ENCODE measurements around the gene STX8.
A peak's percentile ranks its signal among the peaks of the same experiment; 100 is the strongest.

The STX8 gene

GRCh38 chr17:9239246-9239792 lies 336.3 kb downstream of the STX8 start:
- Histone ChIP-seq H3K9me3 (ENCODE audit: control insufficient read depth, insufficient read depth, low read depth, low read length) (no peaks in the 10 kb centered on the region), H3K36me3 (ENCODE audit: control insufficient read depth, insufficient read depth, low read length) (no peaks in the 10 kb centered on the region), H3K27ac (ENCODE audit: low read depth, low read length) (no peak overlapping the region), H3K27me3 (ENCODE audit: control insufficient read depth, insufficient read depth, low read length) (peaks cover 10% of the 10 kb centered on the region), H3K4me1 (ENCODE audit: control insufficient read depth, insufficient read depth, low read length) (peaks cover 35% of the 10 kb centered on the region), H3K9ac (ENCODE audit: low read length) (peak overlapping the region; percentile 10), H3K4me3 (ENCODE audit: low read depth, low read length) (peak overlapping the region; percentile 58)

GRCh38 chr17:9238340-9239245 lies 337.0 kb downstream of the STX8 start:
- peaks cover 35% of the 10 kb centered on the region for H3K4me1 ChIP-seq (ENCODE audit: control insufficient read depth, insufficient read depth, low read length)
- H3K9me3 ChIP-seq (ENCODE audit: control insufficient read depth, insufficient read depth, low read depth, low read length): no peaks in the 10 kb centered on the region
- H3K27me3 ChIP-seq (ENCODE audit: control insufficient read depth, insufficient read depth, low read length): peaks cover 10% of the 10 kb centered on the region
- H3K36me3 ChIP-seq (ENCODE audit: control insufficient read depth, insufficient read depth, low read length): no peaks in the 10 kb centered on the region
- H3K9ac ChIP-seq (ENCODE audit: low read length): no peak overlapping the region
- no peak overlapping the region for H3K4me3 ChIP-seq (ENCODE audit: low read depth, low read length)
- H3K27ac ChIP-seq (ENCODE audit: low read depth, low read length): no peak overlapping the region

- Histone ChIP-seq H3K4me1 (ENCODE audit: control insufficient read depth, insufficient read depth, low read length) (peaks cover 31% of the 10 kb centered on the region), H3K36me3 (ENCODE audit: control insufficient read depth, insufficient read depth, low read length) (no peaks in the 10 kb centered on the region), H3K4me3 (ENCODE audit: low read depth, low read length) (no peak overlapping the region)
These were observed 337.8 kb downstream of the STX8 start for GRCh38 chr17:9237661-9238301.

GRCh38 chr17:9237053-9237410 lies 338.6 kb downstream of the STX8 start:
- no peak overlapping the region for H3K9ac ChIP-seq (ENCODE audit: low read length)
- H3K9me3 ChIP-seq (ENCODE audit: control insufficient read depth, insufficient read depth, low read depth, low read length): no peaks in the 10 kb centered on the region
- no peak overlapping the region for H3K4me3 ChIP-seq (ENCODE audit: low read depth, low read length)
- H3K27me3 ChIP-seq (ENCODE audit: control insufficient read depth, insufficient read depth, low read length): peaks cover 10% of the 10 kb centered on the region
- H3K36me3 ChIP-seq (ENCODE audit: control insufficient read depth, insufficient read depth, low read length): no peaks in the 10 kb centered on the region
- peaks cover 28% of the 10 kb centered on the region for H3K4me1 ChIP-seq (ENCODE audit: control insufficient read depth, insufficient read depth, low read length)
- H3K27ac ChIP-seq (ENCODE audit: low read depth, low read length): no peak overlapping the region

More at GRCh38 chr17:9237661-9238301, 337.8 kb downstream of the STX8 start:
- Histone ChIP-seq H3K27me3 (ENCODE audit: control insufficient read depth, insufficient read depth, low read length) (peaks cover 10% of the 10 kb centered on the region), H3K9ac (ENCODE audit: low read length) (no peak overlapping the region), H3K27ac (ENCODE audit: low read depth, low read length) (no peak overlapping the region), H3K9me3 (ENCODE audit: control insufficient read depth, insufficient read depth, low read depth, low read length) (no peaks in the 10 kb centered on the region)

- peaks cover 28% of the 10 kb centered on the region for H3K4me1 ChIP-seq (ENCODE audit: control insufficient read depth, insufficient read depth, low read length)
- no peaks in the 10 kb centered on the region for H3K9me3 ChIP-seq (ENCODE audit: control insufficient read depth, insufficient read depth, low read depth, low read length)
- peaks cover 10% of the 10 kb centered on the region for H3K27me3 ChIP-seq (ENCODE audit: control insufficient read depth, insufficient read depth, low read length)
- no peak overlapping the region for H3K4me3 ChIP-seq (ENCODE audit: low read depth, low read length)
- no peaks in the 10 kb centered on the region for H3K36me3 ChIP-seq (ENCODE audit: control insufficient read depth, insufficient read depth, low read length)
- H3K27ac ChIP-seq (ENCODE audit: low read depth, low read length): no peak overlapping the region
- H3K9ac ChIP-seq (ENCODE audit: low read length): no peak overlapping the region
These were observed 339.2 kb downstream of the STX8 start for GRCh38 chr17:9236286-9237052.

- no peak overlapping the region for H3K9ac ChIP-seq (ENCODE audit: low read length)
- no peaks in the 10 kb centered on the region for H3K9me3 ChIP-seq (ENCODE audit: control insufficient read depth, insufficient read depth, low read depth, low read length)
- H3K27me3 ChIP-seq (ENCODE audit: control insufficient read depth, insufficient read depth, low read length): peaks cover 10% of the 10 kb centered on the region
- H3K36me3 ChIP-seq (ENCODE audit: control insufficient read depth, insufficient read depth, low read length): no peaks in the 10 kb centered on the region
- H3K4me1 ChIP-seq (ENCODE audit: control insufficient read depth, insufficient read depth, low read length): peaks cover 17% of the 10 kb centered on the region
- H3K27ac ChIP-seq (ENCODE audit: low read depth, low read length): no peak overlapping the region
- no peak overlapping the region for H3K4me3 ChIP-seq (ENCODE audit: low read depth, low read length)
These were observed 340.3 kb downstream of the STX8 start for GRCh38 chr17:9235346-9235745.

- H3K27ac ChIP-seq (ENCODE audit: low read depth, low read length): no peak overlapping the region
- peaks cover 14% of the 10 kb centered on the region for H3K4me1 ChIP-seq (ENCODE audit: control insufficient read depth, insufficient read depth, low read length)
- peaks cover 11% of the 10 kb centered on the region for H3K27me3 ChIP-seq (ENCODE audit: control insufficient read depth, insufficient read depth, low read length)
- H3K9me3 ChIP-seq (ENCODE audit: control insufficient read depth, insufficient read depth, low read depth, low read length): no peaks in the 10 kb centered on the region
- H3K36me3 ChIP-seq (ENCODE audit: control insufficient read depth, insufficient read depth, low read length): no peaks in the 10 kb centered on the region
- H3K9ac ChIP-seq (ENCODE audit: low read length): no peak overlapping the region
- H3K4me3 ChIP-seq (ENCODE audit: low read depth, low read length): no peak overlapping the region
These were observed 341.2 kb downstream of the STX8 start for GRCh38 chr17:9234389-9234945.

- Histone ChIP-seq H3K4me1 (ENCODE audit: control insufficient read depth, insufficient read depth, low read length) (peaks cover 7% of the 10 kb centered on the region; the same call in 1 of the 2 replicates), H3K27me3 (ENCODE audit: control insufficient read depth, insufficient read depth, low read length) (peaks cover 4% of the 10 kb centered on the region; the same call in 1 of the 2 replicates), H3K9me3 (ENCODE audit: control insufficient read depth, insufficient read depth, low read depth, low read length) (no peaks in the 10 kb centered on the region), H3K9ac (ENCODE audit: low read length) (no peak overlapping the region), H3K36me3 (ENCODE audit: control insufficient read depth, insufficient read depth, low read length) (no peaks in the 10 kb centered on the region), H3K4me3 (ENCODE audit: low read depth, low read length) (no peak overlapping the region), H3K27ac (ENCODE audit: low read depth, low read length) (no peak overlapping the region)
These were observed 341.9 kb downstream of the STX8 start for GRCh38 chr17:9233761-9234160.

GRCh38 chr17:9233271-9233599 lies 342.4 kb downstream of the STX8 start:
- no peak overlapping the region for H3K27ac ChIP-seq (ENCODE audit: low read depth, low read length)
- H3K9ac ChIP-seq (ENCODE audit: low read length): no peak overlapping the region
- H3K27me3 ChIP-seq (ENCODE audit: control insufficient read depth, insufficient read depth, low read length): peaks cover 3% of the 10 kb centered on the region; the same call in 1 of the 2 replicates
- H3K4me3 ChIP-seq (ENCODE audit: low read depth, low read length): no peak overlapping the region
- no peaks in the 10 kb centered on the region for H3K36me3 ChIP-seq (ENCODE audit: control insufficient read depth, insufficient read depth, low read length)
- peaks cover 5% of the 10 kb centered on the region; the same call in 1 of the 2 replicates for H3K4me1 ChIP-seq (ENCODE audit: control insufficient read depth, insufficient read depth, low read length)
- no peaks in the 10 kb centered on the region for H3K9me3 ChIP-seq (ENCODE audit: control insufficient read depth, insufficient read depth, low read depth, low read length)

GRCh38 chr17:9232591-9233270 lies 342.9 kb downstream of the STX8 start:
- peaks cover 6% of the 10 kb centered on the region; the same call in 1 of the 2 replicates for H3K27me3 ChIP-seq (ENCODE audit: control insufficient read depth, insufficient read depth, low read length)
- H3K9ac ChIP-seq (ENCODE audit: low read length): no peak overlapping the region
- no peaks in the 10 kb centered on the region for H3K9me3 ChIP-seq (ENCODE audit: control insufficient read depth, insufficient read depth, low read depth, low read length)
- H3K4me3 ChIP-seq (ENCODE audit: low read depth, low read length): no peak overlapping the region
- no peaks in the 10 kb centered on the region for H3K36me3 ChIP-seq (ENCODE audit: control insufficient read depth, insufficient read depth, low read length)
- peaks cover 5% of the 10 kb centered on the region; the same call in 1 of the 2 replicates for H3K4me1 ChIP-seq (ENCODE audit: control insufficient read depth, insufficient read depth, low read length)
- no peak overlapping the region for H3K27ac ChIP-seq (ENCODE audit: low read depth, low read length)

All from HUES6 (cell line).